Large intestine (tissue), 3 donors: Measurements from ENCODE around the gene TSPEAR. TPM values are rescaled to one million over a fixed set of nuclear protein-coding genes. Genes with fewer than 3 reads are reported as not detected.
"Not testable (repeated sequence)": the region's sequence is repeated elsewhere in the genome, so short reads cannot be mapped to it uniquely, and the experiment has no call there.

Experiments
- DNase-seq, 2 donors: peaks; one replicate each; pipeline versions ENCODE4 v3.0.0 to v3.0.0-alpha.2; 2013
- H3K27ac ChIP-seq: one replicate; pipeline ENCODE4 v1.5.1; 2013; ENCODE audit warnings: low read length
- H3K27me3 ChIP-seq: 2 replicates; pipeline ENCODE4 v1.6.1; 2013; ENCODE audit warnings: low read length; ENCODE audit not compliant: control insufficient read depth, insufficient read depth
- H3K36me3 ChIP-seq: 2 replicates; pipeline ENCODE4 v1.6.1; 2013; ENCODE audit warnings: low read length; ENCODE audit not compliant: control insufficient read depth, insufficient read depth
- H3K4me1 ChIP-seq: one replicate; pipeline ENCODE4 v1.6.1; 2013; ENCODE audit warnings: low read length; ENCODE audit not compliant: control insufficient read depth, insufficient read depth
- H3K4me3 ChIP-seq: one replicate; pipeline ENCODE4 v1.5.1; 2013; ENCODE audit warnings: low read length
- H3K9me3 ChIP-seq: one replicate; pipeline ENCODE4 v1.6.1; 2013; ENCODE audit warnings: mild to moderate bottlenecking, low read depth, low read length, moderate library complexity; ENCODE audit not compliant: control insufficient read depth
- WGBS: methylation state at CpG from one replicate; pipeline ENCODE4 v1.1.5; 2013; ENCODE audit warnings: low lambda C conversion rate; ENCODE audit not compliant: insufficient coverage; 5-methylcytosine and 5-hydroxymethylcytosine counted together
- polyA plus RNA-seq: library from polyadenylated mRNA; unstranded; fragments of 120-200 nt; gene quantifications from one replicate; pipeline ENCODE4 v1.2.1, GENCODE V29; 2013

The TSPEAR gene
- polyA plus RNA-seq, 1 donor = 0.55 TPM

DNA sequence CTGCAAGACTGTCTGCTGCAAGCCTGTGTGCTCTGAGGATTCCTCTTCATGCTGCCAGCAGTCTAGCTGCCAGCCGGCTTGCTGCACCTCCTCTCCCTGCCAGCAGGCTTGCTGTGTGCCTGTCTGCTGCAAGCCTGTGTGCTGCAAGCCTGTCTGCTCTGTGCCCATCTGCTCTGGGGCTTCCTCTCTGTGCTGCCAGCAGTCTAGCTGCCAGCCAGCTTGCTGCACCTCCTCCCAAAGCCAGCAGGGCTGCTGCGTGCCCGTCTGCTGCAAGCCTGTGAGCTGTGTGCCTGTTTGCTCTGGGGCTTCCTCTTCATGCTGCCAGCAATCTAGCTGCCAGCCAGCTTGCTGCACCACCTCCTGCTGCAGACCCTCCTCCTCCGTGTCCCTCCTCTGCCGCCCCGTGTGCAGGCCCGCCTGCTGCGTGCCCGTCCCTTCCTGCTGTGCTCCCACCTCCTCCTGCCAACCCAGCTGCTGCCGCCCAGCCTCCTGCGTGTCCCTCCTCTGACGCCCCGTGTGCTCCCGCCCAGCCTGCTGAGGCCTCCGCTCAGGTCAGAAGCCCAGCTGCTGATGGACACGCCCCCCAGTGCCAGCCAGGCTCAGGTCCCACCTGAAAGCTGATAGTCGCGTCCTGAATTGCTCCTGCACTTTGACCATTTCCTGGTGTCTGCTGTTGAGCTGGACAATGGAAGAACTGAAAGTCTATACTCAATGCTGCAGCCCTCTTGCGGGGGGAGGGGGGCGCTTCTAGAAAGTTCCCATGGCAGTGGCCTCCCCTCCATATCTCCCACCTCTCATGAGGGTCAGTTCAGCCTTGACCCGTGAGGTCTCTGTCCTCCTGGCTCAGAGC is 136.7 kb downstream of the TSPEAR start:
- DNase-seq = peak; percentile 78 to 81
- Histone ChIP-seq H3K4me1 (peaks cover 3% of the 10 kb centered on the region), H3K4me3 (no peak overlapping the region), H3K27me3 (no peaks in the 10 kb centered on the region), H3K27ac (no peak overlapping the region), H3K9me3 (peaks cover 17% of the 10 kb centered on the region), H3K36me3 (no peaks in the 10 kb centered on the region)
- WGBS = no CpG with 5 or more reads among the region's 21 CpGs

DNA sequence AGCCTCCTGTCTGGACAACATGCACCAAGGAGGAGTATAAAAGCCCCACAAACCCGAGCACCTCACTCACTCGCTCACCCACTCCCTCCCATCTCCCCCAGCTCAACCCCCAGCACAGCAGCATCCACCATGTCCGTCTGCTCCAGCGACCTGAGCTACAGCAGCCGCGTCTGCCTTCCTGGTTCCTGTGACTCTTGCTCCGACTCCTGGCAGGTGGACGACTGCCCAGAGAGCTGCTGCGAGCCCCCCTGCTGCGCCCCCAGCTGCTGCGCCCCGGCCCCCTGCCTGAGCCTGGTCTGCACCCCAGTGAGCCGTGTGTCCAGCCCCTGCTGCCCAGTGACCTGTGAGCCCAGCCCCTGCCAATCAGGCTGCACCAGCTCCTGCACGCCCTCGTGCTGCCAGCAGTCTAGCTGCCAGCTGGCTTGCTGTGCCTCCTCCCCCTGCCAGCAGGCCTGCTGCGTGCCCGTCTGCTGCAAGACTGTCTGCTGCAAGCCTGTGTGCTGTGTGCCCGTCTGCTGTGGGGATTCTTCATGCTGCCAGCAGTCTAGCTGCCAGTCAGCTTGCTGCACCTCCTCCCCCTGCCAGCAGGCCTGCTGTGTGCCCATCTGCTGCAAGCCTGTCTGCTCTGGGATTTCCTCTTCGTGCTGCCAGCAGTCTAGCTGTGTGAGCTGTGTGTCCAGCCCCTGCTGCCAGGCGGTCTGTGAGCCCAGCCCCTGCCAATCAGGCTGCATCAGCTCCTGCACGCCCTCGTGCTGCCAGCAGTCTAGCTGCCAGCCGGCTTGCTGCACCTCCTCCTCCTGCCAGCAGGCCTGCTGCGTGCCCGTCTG is 137.5 kb downstream of the TSPEAR start, which contains the start of gene KRTAP10-4:
Gene KRTAP10-4 (plus strand): TSS at position 100 of the 827 bp plus-strand sequence. CDS start 30 bp downstream, at position 130.
- no CpG with 5 or more reads among the region's 25 CpGs for WGBS
- not testable (repeated sequence) for DNase-seq, H3K27me3 ChIP-seq, H3K36me3 ChIP-seq, H3K4me3 ChIP-seq, H3K4me1 ChIP-seq, H3K27ac ChIP-seq
- H3K9me3 ChIP-seq = peaks cover 12% of the 10 kb centered on the region

GRCh38 chr21:44572959-44573583 is 138.3 kb downstream of the TSPEAR start:
- Histone ChIP-seq H3K4me3 (no peak overlapping the region), H3K36me3 (no peaks in the 10 kb centered on the region), H3K9me3 (peaks cover 6% of the 10 kb centered on the region), H3K4me1 (peaks cover 3% of the 10 kb centered on the region), H3K27me3 (no peaks in the 10 kb centered on the region), H3K27ac (no peak overlapping the region)
- WGBS = no CpG with 5 or more reads among the region's 15 CpGs
- no peak for DNase-seq

DNA sequence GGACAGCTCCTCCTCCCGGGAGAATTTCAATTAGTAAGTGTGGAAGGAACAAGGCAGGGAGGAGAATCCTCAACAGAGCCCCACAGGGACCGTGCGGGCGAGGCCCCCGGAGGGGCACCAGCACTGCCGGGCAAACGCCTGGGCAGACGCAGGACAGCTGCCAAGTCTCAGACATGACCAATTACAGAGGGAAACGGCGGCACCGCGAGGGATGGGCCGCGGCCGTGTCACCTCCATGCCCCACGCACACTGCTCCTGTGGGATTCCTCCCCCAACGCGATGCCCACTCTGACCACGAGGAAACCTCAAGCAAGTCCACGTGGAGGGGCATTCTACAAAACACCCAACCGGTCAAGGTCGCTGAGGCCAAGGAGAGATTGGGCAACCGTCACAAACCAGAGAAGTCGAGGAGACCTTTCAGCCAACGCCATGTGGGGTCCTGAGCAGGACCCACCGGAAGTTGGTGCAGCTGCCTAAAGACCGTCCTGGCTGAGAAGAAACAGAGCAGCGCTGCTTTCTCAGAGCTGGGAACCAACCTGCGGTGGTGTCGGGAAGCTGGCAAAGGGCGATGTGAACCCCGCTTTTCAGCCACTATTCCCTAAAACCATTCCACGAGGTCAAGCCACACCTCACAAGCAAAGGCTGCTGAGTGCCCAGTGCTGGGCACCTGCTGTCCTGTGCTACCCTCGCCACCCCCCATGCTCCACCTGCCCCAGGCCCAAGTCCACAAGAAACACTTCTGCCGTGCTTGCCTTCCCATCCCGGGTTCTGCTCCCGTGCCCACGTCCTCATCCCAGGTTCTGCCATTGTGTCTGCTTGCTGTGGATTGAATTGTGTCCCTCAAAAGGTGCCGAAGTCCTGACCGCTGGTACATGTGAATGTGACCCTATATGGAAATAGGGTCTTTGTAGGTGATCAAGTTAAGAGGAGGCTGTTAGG is 139.3 kb downstream of the TSPEAR start:
- DNase-seq = no peak
- H3K4me3 ChIP-seq = no peak overlapping the region
- peaks cover 3% of the 10 kb centered on the region for H3K4me1 ChIP-seq
- H3K27ac ChIP-seq = no peak overlapping the region
- WGBS = no CpG with 5 or more reads among the region's 40 CpGs
- no peaks in the 10 kb centered on the region for H3K27me3 ChIP-seq
- peaks cover 6% of the 10 kb centered on the region for H3K9me3 ChIP-seq
- H3K36me3 ChIP-seq = no peaks in the 10 kb centered on the region

- peaks cover 3% of the 10 kb centered on the region for H3K4me1 ChIP-seq
- no peak overlapping the region for H3K27ac ChIP-seq
- H3K9me3 ChIP-seq = peaks cover 6% of the 10 kb centered on the region
- H3K4me3 ChIP-seq = no peak overlapping the region
- no peak for DNase-seq
- no peaks in the 10 kb centered on the region for H3K36me3 ChIP-seq
- 100% methylated on average over 1 of the region's 4 CpGs for WGBS
- no peaks in the 10 kb centered on the region for H3K27me3 ChIP-seq
Observed at GRCh38 chr21:44571296-44571695, 140.1 kb downstream of the TSPEAR start.

- peaks cover 3% of the 10 kb centered on the region for H3K4me1 ChIP-seq
- no peak overlapping the region for H3K4me3 ChIP-seq
- H3K27ac ChIP-seq = no peak overlapping the region
- H3K9me3 ChIP-seq = peaks cover 6% of the 10 kb centered on the region
- H3K27me3 ChIP-seq = no peaks in the 10 kb centered on the region
- H3K36me3 ChIP-seq = no peaks in the 10 kb centered on the region
- no CpG with 5 or more reads among the region's 12 CpGs for WGBS
- no peak for DNase-seq
Observed at GRCh38 chr21:44569861-44570517, 141.4 kb downstream of the TSPEAR start.

- Histone ChIP-seq H3K4me1 (no peaks in the 10 kb centered on the region), H3K27me3 (no peaks in the 10 kb centered on the region), H3K27ac (no peak overlapping the region), H3K4me3 (no peak overlapping the region), H3K36me3 (no peaks in the 10 kb centered on the region), H3K9me3 (peaks cover 6% of the 10 kb centered on the region)
- WGBS = 89% methylated on average over 4 of the region's 27 CpGs
- no peak for DNase-seq
Observed at GRCh38 chr21:44568667-44569556, 142.5 kb downstream of the TSPEAR start.

GRCh38 chr21:44568261-44568660 is 143.1 kb downstream of the TSPEAR start:
- H3K4me3 ChIP-seq = no peak overlapping the region
- no peaks in the 10 kb centered on the region for H3K36me3 ChIP-seq
- DNase-seq = no peak
- no peak overlapping the region for H3K27ac ChIP-seq
- H3K4me1 ChIP-seq = no peaks in the 10 kb centered on the region
- peaks cover 6% of the 10 kb centered on the region for H3K9me3 ChIP-seq
- WGBS = no CpG with 5 or more reads among the region's 12 CpGs
- no peaks in the 10 kb centered on the region for H3K27me3 ChIP-seq
